DOHH2 (cell line): ENCODE measurements around the gene ADD3.

Experiments used
- H3F3A ChIP-seq: fragments of 200-600 bp; sonication (generic), shearing (Covaris generic); 2 replicates; pipeline ENCODE4 v1.6.0; 2016; ENCODE audit warnings: antibody characterized with exemption, mild to moderate bottlenecking; ENCODE audit not compliant: control insufficient read depth, insufficient read depth
- H3K27ac ChIP-seq: fragments of 200-600 bp; sonication (generic); 2 replicates; pipeline ENCODE4 v1.5.1; 2014; ENCODE audit warnings: low read depth, mild to moderate bottlenecking, low read length, moderate library complexity
- H3K27me3 ChIP-seq: fragments of 200-600 bp; sonication (generic); 2 replicates; pipeline ENCODE4 v1.6.1; 2014; ENCODE audit warnings: mild to moderate bottlenecking, low read length, mixed read lengths; ENCODE audit not compliant: control insufficient read depth
- H3K36me3 ChIP-seq: fragments of 200-600 bp; sonication (generic); 2 replicates; pipeline ENCODE4 v1.6.1; 2014; ENCODE audit warnings: mild to moderate bottlenecking, low read length, moderate library complexity, mixed read lengths; ENCODE audit not compliant: control insufficient read depth
- H3K4me1 ChIP-seq: fragments of 200-600 bp; sonication (generic); 2 replicates; pipeline ENCODE4 v1.6.1; 2014; ENCODE audit warnings: mild to moderate bottlenecking, low read length, mixed read lengths; ENCODE audit not compliant: control insufficient read depth
- H3K4me2 ChIP-seq: fragments of 200-600 bp; sonication (generic); 2 replicates; pipeline ENCODE4 v1.6.0; 2014; ENCODE audit warnings: mild to moderate bottlenecking, low read length, moderate library complexity
- H3K4me3 ChIP-seq: fragments of 200-600 bp; sonication (generic); 2 replicates; pipeline ENCODE4 v1.5.1; 2014; ENCODE audit warnings: mild to moderate bottlenecking, low read length, mixed read lengths
- H3K79me2 ChIP-seq: fragments of 200-600 bp; sonication (generic); 2 replicates; pipeline ENCODE4 v1.6.1; 2014; ENCODE audit warnings: mild to moderate bottlenecking, low read length, mixed read lengths; ENCODE audit not compliant: control insufficient read depth
- H3K9me2 ChIP-seq: fragments of 200-600 bp; sonication (generic); replicated peaks from 2 replicates; pipeline ENCODE4 v1.6.1; 2014; ENCODE audit warnings: mild to moderate bottlenecking, low read length, mixed read lengths; ENCODE audit not compliant: control insufficient read depth
- H3K9me3 ChIP-seq: fragments of 200-600 bp; sonication (generic); 2 replicates; pipeline ENCODE4 v1.6.1; 2014; ENCODE audit warnings: antibody characterized with exemption, low read length, mixed read lengths; ENCODE audit not compliant: control insufficient read depth, insufficient read depth
- H4K20me1 ChIP-seq: fragments of 200-600 bp; sonication (generic); 2 replicates; pipeline ENCODE4 v1.6.0; 2014; ENCODE audit warnings: low read depth, mild to moderate bottlenecking, antibody characterized with exemption, low read length, moderate library complexity; ENCODE audit not compliant: control insufficient read depth, insufficient read depth
- CTCF ChIP-seq: fragments of 200-600 bp; sonication (generic); IDR thresholded peaks from one replicate; pipeline ENCODE4 v1.5.1; 2014; ENCODE audit warnings: antibody characterized with exemption, mild to moderate bottlenecking, low read depth, low read length; ENCODE audit not compliant: poor library complexity, severe bottlenecking
- EZH2phosphoT487 ChIP-seq: fragments of 200-600 bp; sonication (generic); IDR thresholded peaks from 2 replicates; pipeline ENCODE4 v1.6.1; 2017; ENCODE audit warnings: borderline replicate concordance, mild to moderate bottlenecking, antibody characterized with exemption, low read length, moderate library complexity, mixed read lengths

The ADD3 gene

GRCh38 chr10:109964318-109964717 lies 43.5 kb upstream of the ADD3 start:
- Histone ChIP-seq H3K4me1 (no peaks in the 10 kb centered on the region), H3K4me3 (no peak overlapping the region), H3K27ac (no peak overlapping the region), H3K4me2 (no peak overlapping the region), H3K9me2 (no peaks in the 10 kb centered on the region), H3K27me3 (no peaks in the 10 kb centered on the region), H3F3A (no peaks in the 10 kb centered on the region), H3K9me3 (no peaks in the 10 kb centered on the region), H3K79me2 (no peaks in the 10 kb centered on the region), H3K36me3 (no peaks in the 10 kb centered on the region), H4K20me1 (no peaks in the 10 kb centered on the region)
- TF ChIP-seq EZH2phosphoT487 (no peak), CTCF (no peak)

GRCh38 chr10:109966961-109967738 lies 40.6 kb upstream of the ADD3 start:
- no peak for TF ChIP-seq EZH2phosphoT487
- no peak for TF ChIP-seq CTCF
- no peaks in the 10 kb centered on the region for H3K36me3 ChIP-seq
- no peak overlapping the region for H3K4me2 ChIP-seq
- H3K4me1 ChIP-seq: no peaks in the 10 kb centered on the region
- H3K4me3 ChIP-seq: no peak overlapping the region
- H3K9me3 ChIP-seq: no peaks in the 10 kb centered on the region
- no peaks in the 10 kb centered on the region for H3F3A ChIP-seq
- no peaks in the 10 kb centered on the region for H3K79me2 ChIP-seq
- H3K27me3 ChIP-seq: peaks cover 3% of the 10 kb centered on the region; the same call in 1 of the 2 replicates
- no peaks in the 10 kb centered on the region for H4K20me1 ChIP-seq
- no peak overlapping the region for H3K27ac ChIP-seq
- H3K9me2 ChIP-seq: no peaks in the 10 kb centered on the region

GRCh38 chr10:109967739-109968088 lies 40.1 kb upstream of the ADD3 start:
- no peak for TF ChIP-seq CTCF
- TF ChIP-seq EZH2phosphoT487: no peak
- Histone ChIP-seq H4K20me1 (no peaks in the 10 kb centered on the region), H3K4me3 (no peak overlapping the region), H3K4me1 (no peaks in the 10 kb centered on the region), H3K27me3 (peaks cover 7% of the 10 kb centered on the region; the same call in 1 of the 2 replicates), H3K4me2 (no peak overlapping the region), H3K9me3 (no peaks in the 10 kb centered on the region), H3K9me2 (no peaks in the 10 kb centered on the region), H3K36me3 (no peaks in the 10 kb centered on the region), H3F3A (no peaks in the 10 kb centered on the region), H3K27ac (no peak overlapping the region), H3K79me2 (no peaks in the 10 kb centered on the region)
